Right forelimb (tissue), 1 donor: ENCODE measurements around the gene TMED10.
"Not testable (repeated sequence)": the region's sequence is repeated elsewhere in the genome, so short reads cannot be mapped to it uniquely, and the experiment has no call there.

Experiments
- DNase-seq: peaks from one replicate; pipeline ENCODE4 v3.0.0-alpha.2; 2018

TMED10 gene

GRCh38 chr14:75156901-75157300 is 19.5 kb downstream of the TMED10 start:
- DNase-seq = no peak

- no peak for DNase-seq
Observed at GRCh38 chr14:75156111-75156510, 20.3 kb downstream of the TMED10 start.

DNA sequence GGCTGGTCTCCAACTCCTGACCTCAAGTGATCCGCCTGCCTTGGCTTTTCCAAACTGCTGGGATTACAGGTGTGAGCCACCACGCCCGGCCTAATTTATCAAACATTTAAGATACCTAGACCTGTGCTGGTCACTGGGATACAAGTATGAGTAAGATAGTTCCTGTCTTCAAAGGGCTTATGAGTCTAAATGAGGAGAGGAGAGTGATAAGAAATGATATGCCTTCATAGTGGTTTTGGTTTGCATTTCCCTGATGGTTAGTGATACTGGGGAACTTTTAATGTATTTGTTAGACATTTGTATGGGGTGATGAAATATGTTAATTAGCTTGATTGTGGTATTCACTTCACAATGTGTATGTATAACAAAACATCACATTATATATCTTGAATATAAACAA is 21.2 kb downstream of the TMED10 start:
- DNase-seq = no peak

DNA sequence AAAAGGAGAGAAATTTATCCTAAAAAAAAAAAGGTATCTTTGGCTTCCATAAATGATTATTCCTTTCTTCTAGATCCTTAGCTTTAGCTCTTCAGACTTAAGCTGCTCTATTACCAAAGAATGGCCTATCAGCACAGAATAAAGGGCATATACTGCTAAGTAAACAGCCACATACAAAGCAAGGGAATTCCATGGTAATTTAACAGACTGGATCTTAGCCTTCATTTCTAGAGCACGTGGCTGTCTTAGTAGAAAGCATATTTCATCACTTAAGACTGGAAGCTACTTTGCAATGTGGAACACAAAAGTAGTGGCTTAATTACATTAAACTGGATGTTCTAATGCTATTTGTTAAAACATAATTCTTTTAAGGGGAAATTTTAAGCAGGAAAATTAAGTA is 23.1 kb downstream of the TMED10 start:
- no peak for DNase-seq

DNA sequence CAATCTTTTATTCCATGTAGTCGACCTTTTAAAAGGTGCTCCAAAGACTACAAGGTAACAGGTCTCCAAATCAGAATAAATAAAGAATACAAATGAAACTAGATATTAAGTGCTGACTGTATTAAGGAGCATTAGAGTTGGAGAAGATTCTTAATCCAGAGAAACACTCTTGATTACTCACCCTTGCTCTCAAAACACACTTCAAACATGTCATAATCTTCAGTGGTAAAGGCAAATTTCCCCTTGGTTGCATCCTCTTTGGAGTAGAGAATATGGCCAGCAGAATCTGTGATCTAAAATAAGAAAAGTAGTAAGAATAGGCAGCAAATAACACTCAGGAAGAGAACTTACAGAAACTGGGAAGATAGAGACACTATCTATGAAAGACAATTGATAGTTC is 24.6 kb downstream of the TMED10 start:
- no peak for DNase-seq

GRCh38 chr14:75150637-75151036 is 25.8 kb downstream of the TMED10 start:
- DNase-seq = not testable (repeated sequence)

- no peak for DNase-seq
Observed at GRCh38 chr14:75150150-75150549, 26.3 kb downstream of the TMED10 start.

DNA sequence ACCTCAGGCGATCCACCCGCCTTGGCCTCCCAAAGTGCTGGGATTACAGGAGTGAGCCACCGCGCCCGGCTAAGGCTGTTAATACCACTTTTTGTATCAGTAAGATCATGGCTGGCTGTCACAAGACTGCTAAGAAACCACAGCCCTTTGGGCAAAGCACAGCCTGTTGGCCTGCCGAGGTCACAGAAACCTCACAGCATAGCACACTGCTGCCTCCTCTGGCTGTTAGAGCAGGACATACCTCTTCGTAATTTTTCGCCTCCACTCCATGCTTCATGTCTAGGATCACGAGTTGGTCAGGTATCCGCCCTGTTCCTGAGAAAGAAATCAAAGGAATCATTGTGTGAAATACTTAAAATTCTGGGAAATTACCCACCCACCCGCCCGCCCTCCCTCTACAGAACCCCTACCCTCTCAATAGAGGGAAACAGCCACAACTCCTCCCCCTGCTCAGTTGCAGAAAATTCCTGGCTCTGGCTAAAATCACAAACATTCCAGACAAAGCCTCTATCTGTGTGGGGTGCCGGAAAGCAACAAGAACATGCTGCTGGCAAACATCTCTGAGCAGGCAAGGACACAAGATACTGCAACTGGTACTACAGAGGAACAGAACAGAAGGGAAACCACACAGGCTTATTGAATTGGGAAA is 28.9 kb downstream of the TMED10 start:
- peak; percentile 69 for DNase-seq

DNA sequence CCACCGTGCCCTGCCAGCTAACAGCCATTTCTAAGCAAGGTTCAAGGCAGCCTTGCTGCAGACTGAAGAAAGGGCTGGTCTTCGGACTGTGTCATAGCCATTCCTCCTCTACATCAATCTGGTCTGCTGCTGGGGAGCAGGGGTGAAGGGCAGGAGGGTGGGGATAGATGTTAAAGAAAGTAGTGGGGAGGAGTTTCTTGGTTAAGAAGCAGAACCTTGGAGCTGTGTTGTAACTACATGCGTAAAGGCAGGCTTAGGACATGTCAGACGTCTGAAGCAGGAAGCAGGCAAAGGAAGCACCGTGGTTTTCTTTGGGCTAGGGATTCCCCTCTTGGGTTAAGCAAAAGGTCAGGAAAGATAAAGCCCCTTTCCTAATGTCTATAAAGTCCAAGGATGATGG is 31.5 kb downstream of the TMED10 start:
- no peak for DNase-seq

- DNase-seq = no peak
Observed at GRCh38 chr14:75143761-75144527, 32.5 kb downstream of the TMED10 start.

DNA sequence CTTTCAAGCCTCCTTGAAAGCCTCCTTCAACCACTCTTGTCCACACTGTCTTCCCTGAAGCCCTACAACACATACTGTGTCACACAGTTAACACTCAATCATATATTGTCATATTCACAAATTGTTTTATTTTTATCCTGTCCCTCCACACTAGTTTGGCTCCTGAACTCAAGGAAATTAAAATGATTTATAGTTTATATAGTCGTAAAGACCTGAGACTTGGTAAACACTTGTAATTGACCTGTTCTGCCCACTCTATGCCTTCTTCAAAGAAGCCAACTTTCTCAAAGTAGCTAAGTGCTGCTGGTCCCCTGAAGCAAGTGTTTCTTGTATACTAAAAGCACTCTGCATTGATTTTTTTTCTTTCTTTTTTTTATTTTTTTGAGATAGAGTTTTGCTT is 33.9 kb downstream of the TMED10 start:
- DNase-seq = no peak

DNA sequence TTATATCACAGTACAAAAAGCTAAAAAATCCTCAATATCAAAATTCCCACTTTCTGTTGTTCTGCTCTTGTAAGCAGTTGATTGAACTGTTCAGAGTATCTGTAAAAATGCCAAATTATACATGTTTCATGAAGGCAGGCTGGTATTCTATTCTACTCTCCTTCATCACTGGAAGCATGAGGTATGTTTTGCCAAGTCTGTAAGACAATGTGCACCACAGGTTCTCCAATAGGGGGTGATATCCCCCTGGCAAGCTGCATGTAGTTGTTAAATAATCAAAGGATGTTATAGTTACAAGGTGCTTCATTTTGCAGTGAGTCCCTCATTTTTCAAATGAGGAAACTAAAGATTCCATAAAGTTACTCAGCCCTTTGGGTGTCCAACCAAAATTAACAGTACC is 34.4 kb downstream of the TMED10 start:
- DNase-seq = no peak

DNA sequence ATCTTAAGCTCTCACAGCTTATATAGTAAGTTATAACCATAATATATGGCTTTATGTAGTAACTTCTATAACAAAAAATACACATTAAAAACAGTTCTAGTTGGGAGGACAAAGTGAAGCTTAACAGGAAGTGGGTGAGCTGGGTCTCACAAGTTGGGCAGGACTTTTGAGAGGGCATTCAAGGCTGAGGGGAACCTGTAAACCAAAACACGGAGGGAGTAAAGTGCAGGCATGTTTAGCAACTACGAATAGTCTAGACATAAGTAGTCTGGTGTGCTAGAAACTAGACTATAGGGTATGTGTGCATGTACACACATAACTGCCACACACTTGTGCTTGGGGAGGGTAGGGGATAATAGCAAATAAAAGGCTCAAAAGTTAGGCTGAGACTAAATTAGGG is 35.4 kb downstream of the TMED10 start:
- no peak for DNase-seq

- no peak for DNase-seq
Observed at GRCh38 chr14:75140620-75141019, 35.8 kb downstream of the TMED10 start.

DNA sequence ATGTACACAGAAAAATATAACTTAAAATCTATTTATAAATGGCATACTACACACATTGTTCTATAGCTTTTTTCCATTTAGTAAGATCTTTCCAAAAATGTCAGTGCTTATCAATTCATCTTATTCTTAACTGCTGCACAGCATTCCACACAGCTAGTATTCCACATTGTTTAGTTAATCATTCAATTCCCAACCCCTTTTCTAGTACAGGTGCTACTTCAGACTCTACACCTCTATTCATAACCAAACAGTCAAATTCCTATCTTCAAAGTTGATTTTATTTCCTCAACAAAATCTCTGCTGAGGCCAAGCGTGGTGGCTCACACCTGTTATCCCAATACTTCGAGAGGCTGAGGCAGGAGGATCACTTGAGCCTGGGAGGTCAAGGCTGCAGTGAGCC is 37.2 kb downstream of the TMED10 start:
- no peak for DNase-seq

- no peak for DNase-seq
Observed at GRCh38 chr14:75138492-75138891, 37.9 kb downstream of the TMED10 start.

GRCh38 chr14:75134644-75135043 is 41.8 kb downstream of the TMED10 start:
- no peak for DNase-seq

DNA sequence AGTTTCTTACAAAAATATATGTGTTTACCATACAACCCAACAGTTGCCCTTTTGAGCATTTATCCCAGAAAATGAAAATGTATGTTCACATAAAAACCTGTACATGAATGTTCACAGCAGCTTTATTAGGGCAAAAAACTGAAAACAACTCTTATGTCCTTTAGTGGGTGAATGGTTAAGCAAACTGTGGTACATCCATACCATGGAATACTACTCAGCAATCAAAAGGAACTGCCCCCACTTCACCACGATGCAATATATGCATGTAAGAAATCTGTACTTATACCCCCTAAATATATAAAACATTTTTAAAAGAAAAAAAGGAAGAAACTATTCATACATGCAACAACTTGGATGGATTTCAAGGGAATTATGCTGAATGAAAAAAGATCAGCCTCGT is 42.8 kb downstream of the TMED10 start:
- DNase-seq = no peak

DNA sequence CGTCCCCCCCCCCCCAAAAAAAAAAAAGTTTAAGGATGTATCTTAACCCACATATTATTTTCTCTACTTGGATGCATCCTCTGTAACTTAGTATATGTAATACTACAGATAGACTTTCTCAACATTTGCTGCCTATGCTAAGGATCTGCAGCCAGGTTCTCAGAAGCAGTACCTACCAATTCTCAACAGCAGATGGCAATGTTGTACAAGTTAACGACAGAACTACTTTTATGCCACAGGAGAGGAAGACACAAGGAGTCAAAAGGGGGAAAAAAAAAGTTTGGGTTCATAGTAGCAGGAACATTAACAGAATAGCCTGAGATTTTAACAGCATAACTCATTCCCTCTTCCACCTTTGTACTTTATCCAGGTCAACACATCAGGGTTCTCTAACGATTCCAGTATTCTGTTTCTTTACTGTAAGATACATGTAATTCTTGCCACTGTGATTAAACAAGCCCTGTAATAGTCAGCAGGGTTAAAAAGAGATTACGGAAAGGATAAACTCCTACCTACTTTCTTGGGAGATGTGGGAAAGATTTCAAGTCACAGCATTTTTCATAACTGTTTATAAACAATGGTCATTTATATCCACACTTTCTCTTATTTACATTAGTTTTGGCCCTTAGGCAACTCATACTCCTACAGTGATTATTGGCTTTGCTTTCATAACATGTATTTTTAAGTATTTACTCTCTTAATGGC is 43.9 kb downstream of the TMED10 start:
- DNase-seq = no peak

- no peak for DNase-seq
Observed at GRCh38 chr14:75128596-75128990, 47.8 kb downstream of the TMED10 start.

- DNase-seq = no peak
Observed at GRCh38 chr14:75127903-75128595, 48.4 kb downstream of the TMED10 start.

DNA sequence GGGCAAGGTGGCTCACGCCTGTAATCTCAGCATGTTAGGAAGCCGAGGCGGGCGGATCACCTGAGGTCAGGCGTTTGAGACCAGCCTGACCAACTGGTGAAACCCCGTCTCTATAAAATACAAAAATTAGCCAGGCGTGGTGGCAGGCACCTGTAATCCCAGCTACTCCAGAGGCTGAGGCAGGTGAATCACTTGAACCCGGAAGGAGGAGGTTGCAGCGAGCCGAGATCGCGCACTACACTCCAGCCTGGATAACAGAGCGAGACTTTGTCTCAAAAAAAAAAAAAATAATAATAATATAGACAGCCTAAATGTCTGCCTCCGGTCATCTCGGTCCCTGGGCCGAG is 49.0 kb downstream of the TMED10 start:
- not testable (repeated sequence) for DNase-seq

GRCh38 chr14:75126679-75127473 is 49.5 kb downstream of the TMED10 start, which contains the start of gene NEK9:
TSS of gene NEK9 (minus strand) at chr14:75127048. CDS start at chr14:75126921, 127 bp downstream.
- DNase-seq = peak; percentile 96
